Subcutaneous adipose tissue (tissue), 4 donors: ENCODE results near the gene WIPI1. TPM values are rescaled to one million over a fixed set of nuclear protein-coding genes. Genes with fewer than 3 reads are reported as not detected.

ENCODE experiments used
- CTCF ChIP-seq: fragments of 450-650 bp; IDR thresholded peaks from one replicate; pipeline ENCODE4 v1.5.1; 2016; ENCODE audit warnings: low read depth, mild to moderate bottlenecking, control low read depth, antibody characterized with exemption, moderate library complexity
- total RNA-seq, 4 donors: library from RNA; depleted of rRNA; stranded (reverse); fragments of >200 nt; gene quantifications; one replicate each; pipeline ENCODE4 v1.1.0, GENCODE V29; 2016

WIPI1 gene
- total RNA-seq, 4 donors from 2014 or later: 59.5 to 83.0 (median 71.2) TPM

GRCh38 chr17:68452724-68453290 is 4.5 kb downstream of the WIPI1 start:
- TF ChIP-seq CTCF: no peak

GRCh38 chr17:68451670-68452354 is 5.5 kb downstream of the WIPI1 start:
- TF ChIP-seq CTCF: no peak

GRCh38 chr17:68450801-68451200 is 6.5 kb downstream of the WIPI1 start:
- TF ChIP-seq CTCF: no peak

- no peak for TF ChIP-seq CTCF
Measured at GRCh38 chr17:68450391-68450790, 6.9 kb downstream of the WIPI1 start.

- no peak for TF ChIP-seq CTCF
Measured at GRCh38 chr17:68449021-68449739, 8.1 kb downstream of the WIPI1 start.

GRCh38 chr17:68446626-68447041 is 10.7 kb downstream of the WIPI1 start:
- TF ChIP-seq CTCF: no peak

- no peak for TF ChIP-seq CTCF
Measured at GRCh38 chr17:68445671-68446070, 11.6 kb downstream of the WIPI1 start.
